Activated CD4-positive, alpha-beta T cell treated with anti-CD3 and anti-CD28 coated beads, Interleukin-2, amount 10 ng/mL, durations not matched to agents 7 days and 5 days (primary cell): Measurements from ENCODE around the gene CASKIN2. TPM values are rescaled to one million over a fixed set of nuclear protein-coding genes. Genes with fewer than 3 reads are reported as not detected.
"Not testable (repeated sequence)": the region's sequence is repeated elsewhere in the genome, so short reads cannot be mapped to it uniquely, and the experiment has no call there.

Experiments
- CTCF ChIA-PET: fragments of 350-600 bp; sonication (Branson Sonifier 250); formaldehyde crosslinking; loops from one replicate; lab custom pipeline; 2021; ENCODE audit warnings: antibody characterized with exemption; lab: Charles Lee
- POLR2A ChIA-PET: fragments of 350-600 bp; sonication (Branson Sonifier 250); formaldehyde crosslinking; loops from one replicate; lab custom pipeline; 2021; ENCODE audit warnings: antibody characterized with exemption; lab: Charles Lee
- DNase-seq: peaks from one replicate; pipeline ENCODE4 v3.0.0-alpha.2; 2020
- H3K27ac Mint-ChIP-seq: one replicate; pipeline ENCODE4 v1.8.0; 2021; ENCODE audit warnings: mild to moderate bottlenecking, moderate library complexity, mixed read lengths
- H3K27me3 Mint-ChIP-seq: one replicate; pipeline ENCODE4 v1.8.0; 2021; ENCODE audit warnings: mixed read lengths
- H3K36me3 Mint-ChIP-seq: one replicate; pipeline ENCODE4 v1.8.0; 2021; ENCODE audit warnings: low read depth, mixed read lengths
- H3K4me1 Mint-ChIP-seq: one replicate; pipeline ENCODE4 v1.8.0; 2021; ENCODE audit warnings: mixed read lengths
- H3K4me3 Mint-ChIP-seq: one replicate; pipeline ENCODE4 v1.8.0; 2021; ENCODE audit warnings: mild to moderate bottlenecking, moderate library complexity, mixed read lengths
- H3K9me3 Mint-ChIP-seq: one replicate; pipeline ENCODE4 v1.8.0; 2021; ENCODE audit warnings: mixed read lengths
- total RNA-seq, 2 experiments: library from RNA; stranded (reverse); gene quantifications; one replicate each; pipeline ENCODE4 v1.2.3, GENCODE V29; 2021

Gene CASKIN2
- total RNA-seq, 2 experiments from 2014 or later, result 0.47 to 1.1 TPM

GRCh38 chr17:75524970-75525805 is 9.9 kb upstream of the CASKIN2 start, which contains the start of gene LLGL2:
Gene LLGL2, plus strand, starts transcription at chr17:75525697. Its CDS starts 17,730 bp downstream, at chr17:75543427.
- Mint-ChIP-seq H3K27ac (peak within 1 kb of the TSS; percentile 31), H3K36me3 (peaks cover 25% of the 10 kb centered on the region), H3K4me3 (peak within 1 kb of the TSS; percentile 73), H3K4me1 (peaks cover 12% of the 10 kb centered on the region), H3K9me3 (no peaks in the 10 kb centered on the region), H3K27me3 (peaks cover 8% of the 10 kb centered on the region)
- ChIA-PET CTCF (interaction anchor here (0.6 to 2.6 kb wide), 7 partner anchors 9 to 317 kb away, joined by 3 to 10 read pairs (median 4); partner anchors contain the start of genes MIF4GD and TSEN54), POLR2A (no interaction called here)
- peak; percentile 83 for DNase-seq

GRCh38 chr17:75524269-75524969 is 9.1 kb upstream of the CASKIN2 start:
- H3K27ac Mint-ChIP-seq, result peak overlapping the region; percentile 31
- H3K4me3 Mint-ChIP-seq, result peak overlapping the region; percentile 52
- DNase-seq, result no peak
- ChIA-PET CTCF (interaction anchor here (0.5 to 2.6 kb wide), 7 partner anchors 8 to 316 kb away, joined by 3 to 10 read pairs (median 3); partner anchors contain the start of genes MIF4GD, SLC25A19 and TSEN54), POLR2A (no interaction called here)
- peaks cover 16% of the 10 kb centered on the region for H3K4me1 Mint-ChIP-seq
- no peaks in the 10 kb centered on the region for H3K9me3 Mint-ChIP-seq
- peaks cover 8% of the 10 kb centered on the region for H3K27me3 Mint-ChIP-seq
- peaks cover 29% of the 10 kb centered on the region for H3K36me3 Mint-ChIP-seq

GRCh38 chr17:75523647-75524046 is 8.3 kb upstream of the CASKIN2 start:
- H3K9me3 Mint-ChIP-seq, result no peaks in the 10 kb centered on the region
- CTCF ChIA-PET, result interaction anchor here (0.5 to 1.1 kb wide), 3 partner anchors 105 to 254 kb away, joined by 3 to 4 read pairs (median 3); partner anchors contain the start of gene SLC25A19
- peaks cover 8% of the 10 kb centered on the region for H3K27me3 Mint-ChIP-seq
- no peak overlapping the region for H3K27ac Mint-ChIP-seq
- no peak overlapping the region for H3K4me3 Mint-ChIP-seq
- POLR2A ChIA-PET, result no interaction called here
- DNase-seq, result no peak
- H3K4me1 Mint-ChIP-seq, result peaks cover 23% of the 10 kb centered on the region
- H3K36me3 Mint-ChIP-seq, result peaks cover 35% of the 10 kb centered on the region

GRCh38 chr17:75521951-75522727 is 6.8 kb upstream of the CASKIN2 start:
- CTCF ChIA-PET, result interaction anchor here (1.5 kb wide), 1 partner anchor 14 kb away, joined by 3 read pairs; no protein-coding TSS in a partner anchor
- peaks cover 40% of the 10 kb centered on the region for H3K36me3 Mint-ChIP-seq
- H3K4me3 Mint-ChIP-seq, result no peak overlapping the region
- peak overlapping the region; percentile 10 for H3K27ac Mint-ChIP-seq
- peaks cover 7% of the 10 kb centered on the region for H3K27me3 Mint-ChIP-seq
- POLR2A ChIA-PET, result no interaction called here
- H3K4me1 Mint-ChIP-seq, result peaks cover 37% of the 10 kb centered on the region
- no peak for DNase-seq
- no peaks in the 10 kb centered on the region for H3K9me3 Mint-ChIP-seq

GRCh38 chr17:75521290-75521689 is 6.0 kb upstream of the CASKIN2 start:
- DNase-seq, result no peak
- H3K4me3 Mint-ChIP-seq, result no peak overlapping the region
- no peak overlapping the region for H3K27ac Mint-ChIP-seq
- peaks cover 31% of the 10 kb centered on the region for H3K4me1 Mint-ChIP-seq
- ChIA-PET CTCF (interaction anchor here (1.5 kb wide), 1 partner anchor 14 kb away, joined by 3 read pairs; no protein-coding TSS in a partner anchor), POLR2A (no interaction called here)
- peaks cover under 1% of the 10 kb centered on the region for H3K27me3 Mint-ChIP-seq
- H3K9me3 Mint-ChIP-seq, result no peaks in the 10 kb centered on the region
- peaks cover 40% of the 10 kb centered on the region for H3K36me3 Mint-ChIP-seq

- H3K9me3 Mint-ChIP-seq, DNase-seq, CTCF ChIA-PET, H3K27ac Mint-ChIP-seq, POLR2A ChIA-PET, H3K27me3 Mint-ChIP-seq, H3K4me3 Mint-ChIP-seq: not testable (repeated sequence)
- peaks cover 39% of the 10 kb centered on the region for H3K36me3 Mint-ChIP-seq
- H3K4me1 Mint-ChIP-seq, result peaks cover 29% of the 10 kb centered on the region
Measured at GRCh38 chr17:75520413-75520812, 5.1 kb upstream of the CASKIN2 start.

GRCh38 chr17:75518983-75519537 is 3.7 kb upstream of the CASKIN2 start:
- CTCF ChIA-PET, result interaction anchor here (0.6 to 1.6 kb wide), 2 partner anchors 15 to 100 kb away, joined by 3 to 4 read pairs; no protein-coding TSS in a partner anchor
- no peaks in the 10 kb centered on the region for H3K9me3 Mint-ChIP-seq
- POLR2A ChIA-PET, result no interaction called here
- peak overlapping the region; percentile 9 for H3K4me3 Mint-ChIP-seq
- DNase-seq, result no peak
- H3K27me3 Mint-ChIP-seq, result peaks cover 1% of the 10 kb centered on the region
- peak overlapping the region; percentile 84 for H3K27ac Mint-ChIP-seq
- peaks cover 28% of the 10 kb centered on the region for H3K4me1 Mint-ChIP-seq
- peaks cover 39% of the 10 kb centered on the region for H3K36me3 Mint-ChIP-seq

GRCh38 chr17:75518201-75518600 is 2.9 kb upstream of the CASKIN2 start:
- H3K27ac Mint-ChIP-seq, result peak overlapping the region; percentile 84
- ChIA-PET CTCF (interaction anchor here (0.6 to 1.6 kb wide), 8 partner anchors 9 to 235 kb away, joined by 3 to 5 read pairs (median 3); no protein-coding TSS in a partner anchor), POLR2A (no interaction called here)
- H3K9me3 Mint-ChIP-seq, result no peaks in the 10 kb centered on the region
- H3K4me3 Mint-ChIP-seq, result peak overlapping the region; percentile 84
- peaks cover 34% of the 10 kb centered on the region for H3K36me3 Mint-ChIP-seq
- H3K4me1 Mint-ChIP-seq, result peaks cover 28% of the 10 kb centered on the region
- peaks cover 4% of the 10 kb centered on the region for H3K27me3 Mint-ChIP-seq
- DNase-seq, result peak; percentile 75

- peak overlapping the region; percentile 84 for H3K27ac Mint-ChIP-seq
- peaks cover 4% of the 10 kb centered on the region for H3K27me3 Mint-ChIP-seq
- CTCF ChIA-PET, result interaction anchor here (0.7 to 1.6 kb wide), 14 partner anchors 9 to 256 kb away, joined by 3 to 10 read pairs (median 3); partner anchors contain the start of genes LLGL2 and MIF4GD
- DNase-seq, result peak; percentile 30
- H3K4me3 Mint-ChIP-seq, result peak overlapping the region; percentile 84
- H3K36me3 Mint-ChIP-seq, result peaks cover 27% of the 10 kb centered on the region
- POLR2A ChIA-PET, result no interaction called here
- no peaks in the 10 kb centered on the region for H3K9me3 Mint-ChIP-seq
- H3K4me1 Mint-ChIP-seq, result peaks cover 28% of the 10 kb centered on the region
Measured at GRCh38 chr17:75517297-75517865, 2.0 kb upstream of the CASKIN2 start.

GRCh38 chr17:75516619-75517296 is 1.4 kb upstream of the CASKIN2 start:
- H3K36me3 Mint-ChIP-seq, result peaks cover 24% of the 10 kb centered on the region
- POLR2A ChIA-PET, result interaction anchor here (1.0 to 1.1 kb wide), 2 partner anchors 61 to 327 kb away, joined by 3 read pairs; no protein-coding TSS in a partner anchor
- DNase-seq, result peak; percentile 30
- H3K27ac Mint-ChIP-seq, result peak overlapping the region; percentile 84
- peaks cover 4% of the 10 kb centered on the region for H3K27me3 Mint-ChIP-seq
- CTCF ChIA-PET, result interaction anchor here (0.5 to 1.6 kb wide), 26 partner anchors 9 to 422 kb away, joined by 3 to 10 read pairs (median 3); partner anchors contain the start of genes GRB2, LLGL2, MIF4GD and TMEM94
- H3K9me3 Mint-ChIP-seq, result no peaks in the 10 kb centered on the region
- H3K4me3 Mint-ChIP-seq, result peak overlapping the region; percentile 84
- H3K4me1 Mint-ChIP-seq, result peaks cover 28% of the 10 kb centered on the region

- Mint-ChIP-seq H3K36me3 (peaks cover 21% of the 10 kb centered on the region), H3K27me3 (peaks cover 4% of the 10 kb centered on the region), H3K4me1 (peaks cover 28% of the 10 kb centered on the region), H3K9me3 (no peaks in the 10 kb centered on the region), H3K4me3 (peak within 1 kb of the TSS; percentile 84), H3K27ac (peak within 1 kb of the TSS; percentile 84)
- peak; percentile 95 for DNase-seq
- ChIA-PET POLR2A (interaction anchor here (1.0 to 1.1 kb wide), 2 partner anchors 60 to 327 kb away, joined by 3 read pairs; no protein-coding TSS in a partner anchor), CTCF (interaction anchor here (0.5 to 1.6 kb wide), 25 partner anchors 10 to 423 kb away, joined by 3 to 10 read pairs (median 3); partner anchors contain the start of genes GRB2, LLGL2, MIF4GD and TMEM94)
Measured at GRCh38 chr17:75516255-75516618, 900 bp upstream of the CASKIN2 start, which contains the start of gene TSEN54. Gene TSEN54, plus strand, starts transcription at chr17:75516528. Its CDS starts 33 bp downstream, at chr17:75516561.
